Measurements from ENCODE around the gene SIRPG.

Gene SIRPG

GRCh38 chr20:1676650-1677049 is 19.1 kb upstream of the SIRPG start:
- no peak for TF ChIP-seq CTCF (IDR thresholded peaks at IDR 0.05; ENCODE audit: insufficient read depth, low read length, poor library complexity, severe bottlenecking)
- H3K27me3 ChIP-seq (replicated peaks; ENCODE audit: control insufficient read depth, insufficient read depth, low read length), result peaks cover 2% of the 10 kb centered on the region; the same call in 1 of the 2 replicates
- no peak overlapping the region for H3K4me3 ChIP-seq (replicated peaks; ENCODE audit: low read depth, low read length)
- no peaks in the 10 kb centered on the region for H3K36me3 ChIP-seq (ENCODE audit: control insufficient read depth, insufficient read depth, low read length)
- no peak for DNase-seq (ENCODE audit: extremely low read depth, insufficient read length)

GRCh38 chr20:1674990-1675780 is 17.6 kb upstream of the SIRPG start:
- peaks cover 2% of the 10 kb centered on the region; the same call in 1 of the 2 replicates for H3K27me3 ChIP-seq (replicated peaks; ENCODE audit: control insufficient read depth, insufficient read depth, low read length)
- DNase-seq (ENCODE audit: extremely low read depth, insufficient read length), result no peak
- H3K36me3 ChIP-seq (ENCODE audit: control insufficient read depth, insufficient read depth, low read length), result no peaks in the 10 kb centered on the region
- no peak for TF ChIP-seq CTCF (IDR thresholded peaks at IDR 0.05; ENCODE audit: insufficient read depth, low read length, poor library complexity, severe bottlenecking)
- no peak overlapping the region for H3K4me3 ChIP-seq (replicated peaks; ENCODE audit: low read depth, low read length)

GRCh38 chr20:1674361-1674760 is 16.8 kb upstream of the SIRPG start:
- no peak for TF ChIP-seq CTCF (IDR thresholded peaks at IDR 0.05; ENCODE audit: insufficient read depth, low read length, poor library complexity, severe bottlenecking)
- no peaks in the 10 kb centered on the region for H3K36me3 ChIP-seq (ENCODE audit: control insufficient read depth, insufficient read depth, low read length)
- H3K27me3 ChIP-seq (replicated peaks; ENCODE audit: control insufficient read depth, insufficient read depth, low read length), result peaks cover 2% of the 10 kb centered on the region; the same call in 1 of the 2 replicates
- H3K4me3 ChIP-seq (replicated peaks; ENCODE audit: low read depth, low read length), result no peak overlapping the region
- DNase-seq (ENCODE audit: extremely low read depth, insufficient read length), result no peak

- no peak for DNase-seq (ENCODE audit: extremely low read depth, insufficient read length)
- Histone ChIP-seq H3K36me3 (ENCODE audit: control insufficient read depth, insufficient read depth, low read length) (no peaks in the 10 kb centered on the region), H3K27me3 (replicated peaks; ENCODE audit: control insufficient read depth, insufficient read depth, low read length) (peaks cover 2% of the 10 kb centered on the region; the same call in 1 of the 2 replicates), H3K4me3 (replicated peaks; ENCODE audit: low read depth, low read length) (no peak overlapping the region)
- no peak for TF ChIP-seq CTCF (IDR thresholded peaks at IDR 0.05; ENCODE audit: insufficient read depth, low read length, poor library complexity, severe bottlenecking)
Measured at GRCh38 chr20:1673424-1673823, 15.8 kb upstream of the SIRPG start.

- no peak for DNase-seq (ENCODE audit: extremely low read depth, insufficient read length)
- Histone ChIP-seq H3K27me3 (replicated peaks; ENCODE audit: control insufficient read depth, insufficient read depth, low read length) (peaks cover 2% of the 10 kb centered on the region; the same call in 1 of the 2 replicates), H3K4me3 (replicated peaks; ENCODE audit: low read depth, low read length) (no peak overlapping the region), H3K36me3 (ENCODE audit: control insufficient read depth, insufficient read depth, low read length) (no peaks in the 10 kb centered on the region)
- no peak for TF ChIP-seq CTCF (IDR thresholded peaks at IDR 0.05; ENCODE audit: insufficient read depth, low read length, poor library complexity, severe bottlenecking)
Measured at GRCh38 chr20:1672728-1673127, 15.1 kb upstream of the SIRPG start.
